A673 (cell line): ENCODE results near the gene POLE. TPM values are rescaled to one million over a fixed set of nuclear protein-coding genes. Genes with fewer than 3 reads are reported as not detected.

ENCODE experiments used
- BruUV-seq: library from RNA; stranded (reverse); fragments of 400-500 nt; replicated peaks from 2 replicates; lab custom pipeline; 2021; lab: Mats Ljungman, UMichigan
- CTCF ChIA-PET: fragments of 300-600 bp; sonication (Branson Sonifier 250); formaldehyde crosslinking; loops from one replicate; lab custom pipeline; 2022; ENCODE audit warnings: antibody characterized with exemption; lab: Charles Lee
- POLR2A ChIA-PET: fragments of 300-600 bp; sonication (Branson Sonifier 250); formaldehyde crosslinking; loops from one replicate; lab custom pipeline; 2022; ENCODE audit warnings: antibody characterized with exemption; ENCODE audit not compliant: low non-redundant PET; lab: Charles Lee
- DNase-seq: peaks from one replicate; pipeline ENCODE4 v3.0.0-alpha.2; 2015; ENCODE audit warnings: low spot score
- H3K27ac ChIP-seq: fragments of 200-600 bp; sonication (generic); 2 replicates; pipeline ENCODE4 v1.5.1; 2016; ENCODE audit warnings: mixed run types, low read depth, mild to moderate bottlenecking, mixed read lengths, antibody characterized with exemption, low read length; ENCODE audit not compliant: poor library complexity, severe bottlenecking
- H3K27me3 ChIP-seq: fragments of 200-600 bp; sonication (generic); replicated peaks from 2 replicates; pipeline ENCODE4 v1.6.1; 2017; ENCODE audit warnings: mixed run types, low read depth, mild to moderate bottlenecking, mixed read lengths, antibody characterized with exemption, low read length; ENCODE audit not compliant: insufficient read depth, poor library complexity
- H3K36me3 ChIP-seq: fragments of 200-600 bp; sonication (generic); 2 replicates; pipeline ENCODE4 v1.6.1; 2016; ENCODE audit warnings: mixed run types, mild to moderate bottlenecking, mixed read lengths, antibody characterized with exemption, low read length; ENCODE audit not compliant: insufficient read depth, poor library complexity, severe bottlenecking
- H3K4me1 ChIP-seq: fragments of 200-600 bp; sonication (generic); 2 replicates; pipeline ENCODE4 v1.6.1; 2017; ENCODE audit warnings: mixed run types, mild to moderate bottlenecking, mixed read lengths, antibody characterized with exemption, low read length; ENCODE audit not compliant: insufficient read depth, poor library complexity, severe bottlenecking
- H3K4me3 ChIP-seq: fragments of 200-600 bp; sonication (generic); 2 replicates; pipeline ENCODE4 v1.5.1; 2016; ENCODE audit warnings: low read depth, mixed run types, mild to moderate bottlenecking, mixed read lengths, low read length; ENCODE audit not compliant: poor library complexity, severe bottlenecking
- H3K9me3 ChIP-seq: fragments of 200-600 bp; sonication (generic); 2 replicates; pipeline ENCODE4 v1.6.1; 2016; ENCODE audit warnings: mixed run types, low read depth, mild to moderate bottlenecking, mixed read lengths, antibody characterized with exemption, low read length; ENCODE audit not compliant: poor library complexity, severe bottlenecking
- EZH2 ChIP-seq: fragments of 200-600 bp; sonication (generic); IDR thresholded peaks from 2 replicates; pipeline ENCODE4 v1.6.1; 2017; ENCODE audit warnings: borderline replicate concordance, low read depth, mild to moderate bottlenecking, mixed read lengths, antibody characterized with exemption, low read length; ENCODE audit not compliant: poor library complexity, severe bottlenecking
- intact Hi-C: fragments of 100-400 bp; cut with micrococcal nuclease; formaldehyde crosslinking; loops from one replicate; pipeline ENCODE4 v1.10.0; 2022; ENCODE audit not compliant: unreplicated experiment
- total RNA-seq: library from RNA; stranded (reverse); gene quantifications from 2 replicates; pipeline ENCODE4 v1.2.3, GENCODE V29; 2021
- TF ChIP-seq, protein P1 (sequence below): fragments of 300-800, 200-600 bp; sonication (generic); conservative IDR thresholded peaks from 2 replicates; pipeline ENCODE4 v1.5.1; 2017; ENCODE audit warnings: low read depth, mild to moderate bottlenecking, antibody characterized with exemption, low read length, moderate library complexity, mixed read lengths

POLE gene
- total RNA-seq, 1 experiment from 2014 or later = 239 TPM

DNA sequence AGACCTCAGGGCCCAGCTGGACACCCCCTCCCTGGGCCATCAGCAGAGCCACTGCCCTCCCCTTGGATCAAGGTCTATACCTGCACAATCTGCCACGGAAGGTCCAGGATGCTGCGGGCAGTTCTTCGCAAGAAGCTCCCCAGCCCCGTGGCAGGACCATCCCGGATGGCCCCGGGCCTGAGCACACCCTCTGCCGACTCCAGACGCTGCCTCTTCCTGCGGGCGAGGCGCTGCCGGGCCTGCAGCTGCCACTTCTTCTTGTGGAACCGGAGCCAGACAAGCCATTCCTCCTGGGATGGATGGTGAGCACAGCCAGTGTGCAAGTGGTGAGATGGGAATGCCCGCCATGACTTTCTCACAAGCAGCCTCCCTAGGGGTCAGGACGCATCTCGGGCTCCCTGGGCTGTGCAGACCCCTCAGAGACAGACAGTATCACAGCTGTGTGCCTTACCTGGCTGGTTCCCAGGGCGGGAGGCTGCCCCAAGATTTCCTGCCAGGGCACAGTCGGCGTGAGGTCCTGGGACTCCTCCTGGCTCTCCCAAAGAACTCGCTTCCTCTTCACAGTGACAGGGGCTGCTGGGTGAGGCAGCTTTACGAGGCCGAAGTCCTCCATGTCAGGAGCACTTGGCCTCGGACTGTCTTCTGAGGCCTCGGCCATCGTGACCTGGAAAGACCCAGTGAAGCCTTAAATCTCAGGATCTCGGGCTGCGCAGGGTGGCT, 37.8 kb downstream of the POLE start:
- TF ChIP-seq EZH2 = no peak
- no peaks in the 10 kb centered on the region for H3K9me3 ChIP-seq
- no peak for DNase-seq
- no TSS peak for BruUV-seq
- peaks cover 91% of the 10 kb centered on the region for H3K36me3 ChIP-seq
- POLR2A ChIA-PET = no interaction called here
- no peaks in the 10 kb centered on the region for H3K4me1 ChIP-seq
- H3K4me3 ChIP-seq = no peak overlapping the region
- intact Hi-C loops = no loop called here
- CTCF ChIA-PET = no interaction called here
- no peaks in the 10 kb centered on the region for H3K27me3 ChIP-seq
- no peak overlapping the region for H3K27ac ChIP-seq

DNA sequence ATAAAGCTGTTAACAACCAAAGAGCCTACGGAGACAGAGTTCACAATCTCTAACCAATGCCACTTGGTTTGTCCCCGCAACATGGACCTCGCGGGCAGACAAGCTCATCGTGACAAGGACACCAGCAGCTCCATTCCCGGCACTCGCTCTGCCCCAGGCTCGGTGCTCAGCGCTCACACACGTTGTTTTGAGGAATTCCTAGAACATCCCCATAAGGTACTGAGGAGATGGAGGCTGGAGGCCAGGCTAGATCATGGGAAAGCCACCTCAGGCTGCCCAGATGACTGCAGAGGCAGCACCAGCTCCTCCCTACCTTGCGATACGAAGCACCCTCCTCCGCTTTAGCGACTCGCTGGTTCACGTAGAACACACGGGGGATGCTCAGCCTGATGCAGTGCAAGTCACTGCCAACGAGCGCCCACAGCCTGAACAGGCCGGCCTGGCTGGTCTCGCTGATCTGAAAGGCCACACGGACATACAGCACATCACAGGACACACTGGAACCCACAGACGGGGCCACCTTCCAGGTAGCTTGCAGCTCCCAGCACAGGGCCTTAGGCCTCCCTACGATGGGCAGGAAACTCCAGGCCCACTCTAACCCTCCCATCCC, 38.4 kb downstream of the POLE start:
- intact Hi-C loops = no loop called here
- H3K9me3 ChIP-seq = no peaks in the 10 kb centered on the region
- peaks cover 91% of the 10 kb centered on the region for H3K36me3 ChIP-seq
- no peak for TF ChIP-seq EZH2
- TF ChIP-seq, protein P1, sequence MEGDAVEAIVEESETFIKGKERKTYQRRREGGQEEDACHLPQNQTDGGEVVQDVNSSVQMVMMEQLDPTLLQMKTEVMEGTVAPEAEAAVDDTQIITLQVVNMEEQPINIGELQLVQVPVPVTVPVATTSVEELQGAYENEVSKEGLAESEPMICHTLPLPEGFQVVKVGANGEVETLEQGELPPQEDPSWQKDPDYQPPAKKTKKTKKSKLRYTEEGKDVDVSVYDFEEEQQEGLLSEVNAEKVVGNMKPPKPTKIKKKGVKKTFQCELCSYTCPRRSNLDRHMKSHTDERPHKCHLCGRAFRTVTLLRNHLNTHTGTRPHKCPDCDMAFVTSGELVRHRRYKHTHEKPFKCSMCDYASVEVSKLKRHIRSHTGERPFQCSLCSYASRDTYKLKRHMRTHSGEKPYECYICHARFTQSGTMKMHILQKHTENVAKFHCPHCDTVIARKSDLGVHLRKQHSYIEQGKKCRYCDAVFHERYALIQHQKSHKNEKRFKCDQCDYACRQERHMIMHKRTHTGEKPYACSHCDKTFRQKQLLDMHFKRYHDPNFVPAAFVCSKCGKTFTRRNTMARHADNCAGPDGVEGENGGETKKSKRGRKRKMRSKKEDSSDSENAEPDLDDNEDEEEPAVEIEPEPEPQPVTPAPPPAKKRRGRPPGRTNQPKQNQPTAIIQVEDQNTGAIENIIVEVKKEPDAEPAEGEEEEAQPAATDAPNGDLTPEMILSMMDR = no peak
- no peaks in the 10 kb centered on the region for H3K27me3 ChIP-seq
- H3K4me1 ChIP-seq = no peaks in the 10 kb centered on the region
- no peak overlapping the region for H3K27ac ChIP-seq
- DNase-seq = no peak
- ChIA-PET POLR2A (no interaction called here), CTCF (no interaction called here)
- BruUV-seq = no TSS peak
- no peak overlapping the region for H3K4me3 ChIP-seq

DNA sequence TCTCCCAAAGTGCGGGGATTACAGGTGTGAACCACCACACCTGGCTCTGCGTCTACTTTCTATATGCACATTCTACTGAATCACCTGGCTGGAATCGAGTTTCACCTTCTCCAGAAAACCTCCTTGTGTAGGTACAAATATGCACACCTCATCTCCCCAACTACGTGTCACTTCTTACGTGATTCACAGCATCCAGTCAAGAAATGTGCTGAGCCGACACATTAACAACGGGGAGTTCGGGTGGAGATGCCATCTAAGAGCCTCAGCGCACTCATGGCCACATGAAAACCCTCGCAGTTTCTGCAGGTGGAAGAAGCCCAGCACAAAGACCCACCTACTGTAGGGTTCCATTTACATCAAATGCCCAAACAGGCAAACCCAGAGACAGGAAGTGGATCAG, 39.3 kb downstream of the POLE start:
- Histone ChIP-seq H3K27ac (no peak overlapping the region), H3K36me3 (peaks cover 89% of the 10 kb centered on the region), H3K4me1 (no peaks in the 10 kb centered on the region), H3K9me3 (no peaks in the 10 kb centered on the region), H3K4me3 (no peak overlapping the region), H3K27me3 (no peaks in the 10 kb centered on the region)
- no peak for TF ChIP-seq EZH2
- no TSS peak for BruUV-seq
- ChIA-PET CTCF (no interaction called here), POLR2A (no interaction called here)
- intact Hi-C loops = no loop called here
- no peak for DNase-seq

DNA sequence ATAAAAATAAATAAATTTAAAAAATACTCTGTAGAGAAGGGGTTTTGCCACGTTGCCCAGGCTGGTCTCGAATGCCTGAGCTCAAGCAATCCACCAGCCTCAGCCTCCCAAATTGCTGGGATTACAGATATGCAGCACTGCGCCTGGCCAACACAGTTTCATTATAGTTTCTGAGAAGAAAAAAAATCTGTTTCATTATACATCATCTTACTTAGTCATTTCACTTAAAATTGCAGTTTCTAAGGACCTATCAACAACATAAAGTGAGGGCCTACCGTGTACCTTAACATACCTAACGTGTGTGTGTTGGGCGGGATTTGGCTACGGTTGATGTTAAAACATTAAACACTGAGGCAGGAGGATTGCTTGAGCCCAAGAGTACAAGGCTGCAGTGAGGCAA, 40.3 kb downstream of the POLE start:
- intact Hi-C loops = no loop called here
- no peaks in the 10 kb centered on the region for H3K4me1 ChIP-seq
- BruUV-seq = no TSS peak
- POLR2A ChIA-PET = no interaction called here
- H3K9me3 ChIP-seq = no peaks in the 10 kb centered on the region
- H3K36me3 ChIP-seq = peaks cover 89% of the 10 kb centered on the region
- H3K27ac ChIP-seq = no peak overlapping the region
- no peaks in the 10 kb centered on the region for H3K27me3 ChIP-seq
- no peak overlapping the region for H3K4me3 ChIP-seq
- CTCF ChIA-PET = no interaction called here
- TF ChIP-seq EZH2 = no peak
- TF ChIP-seq, protein P1 = no peak
- DNase-seq = no peak
